ENCODE results near the gene EHD4.

DNA sequence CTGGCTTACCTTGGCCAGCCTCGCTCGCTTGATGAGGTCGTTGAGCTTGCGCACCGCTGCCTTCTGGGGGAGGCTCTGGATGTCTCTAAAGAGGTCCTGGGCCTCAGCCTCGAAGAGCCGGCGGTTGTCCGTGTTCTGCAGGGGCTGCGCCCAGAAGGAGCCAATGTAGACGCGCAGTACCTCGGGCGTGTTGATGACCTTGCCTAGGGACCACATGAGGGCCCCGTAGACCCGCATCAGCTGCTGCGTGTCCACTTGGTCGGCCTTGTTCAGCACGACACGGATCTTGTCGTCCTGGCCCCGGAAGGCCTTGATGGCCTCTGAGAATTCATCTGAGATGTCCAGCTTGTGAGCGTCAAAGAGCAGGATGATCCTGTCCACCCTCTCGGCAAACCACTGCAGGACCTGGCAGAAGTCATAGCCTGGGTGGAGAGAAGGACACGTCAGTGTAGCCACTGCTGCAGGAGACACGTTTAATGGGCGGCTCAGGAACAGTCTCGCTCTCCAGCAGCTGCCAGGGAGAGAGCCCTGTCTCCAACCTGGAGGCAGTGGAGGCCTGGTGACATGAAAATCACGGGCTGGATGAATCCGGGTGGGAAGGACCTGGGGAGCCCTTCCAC lies 53.0 kb downstream of the EHD4 start:
- TF ChIP-seq POLR2A (IDR thresholded peaks at IDR 0.05) (peak in 2 of 3 donors; percentile 35 to 60), CTCF (IDR thresholded peaks at IDR 0.05) (no peak)

Data from body of pancreas (tissue), 4 donors.